Stomach (tissue), 9 donors: ENCODE data around the gene LDB2. TPM values are rescaled to one million over a fixed set of nuclear protein-coding genes. Genes with fewer than 3 reads are reported as not detected.

Experiments
- DNase-seq, 2 donors: peaks; one replicate each; pipeline versions ENCODE4 v3.0.0 to v3.0.0-alpha.2; 2013 to 2019
- H3K27ac ChIP-seq, 5 donors: fragments of 200-600 bp in 4 of 5; sonication (generic) in 4 of 5; one replicate each; pipeline ENCODE4 v1.5.1; 2013 to 2019; ENCODE audit warnings: mild to moderate bottlenecking in 1 of 5, moderate library complexity in 1 of 5
- H3K27me3 ChIP-seq, 3 donors: fragments of 200-600 bp; sonication (generic); one replicate each; pipeline ENCODE4 v1.5.1; 2017 to 2019; ENCODE audit warnings: mixed run types in 1 of 3
- H3K36me3 ChIP-seq, 4 donors: fragments of 200-600 bp; sonication (generic); 1 replicate in 3 of 4; 2 replicates in 1 of 4; pipeline ENCODE4 v1.5.1; 2016 to 2019
- H3K4me1 ChIP-seq, 4 donors: fragments of 200-600 bp; sonication (generic); one replicate each; pipeline ENCODE4 v1.5.1; 2016 to 2019
- H3K4me3 ChIP-seq, 4 donors: fragments of 200-600 bp; sonication (generic) in 3 of 4; one replicate each; pipeline ENCODE4 v1.5.1; 2016 to 2019; ENCODE audit warnings: mild to moderate bottlenecking in 1 of 4
- H3K9me3 ChIP-seq, 4 donors: fragments of 200-600 bp; sonication (generic); one replicate each; pipeline ENCODE4 v1.5.1; 2016 to 2019
- EP300 ChIP-seq: sonication (generic); formaldehyde crosslinking; IDR thresholded peaks from one replicate; pipeline ENCODE4 v1.6.1; 2017; ENCODE audit warnings: antibody characterized with exemption
- POLR2A ChIP-seq, 4 donors: fragments of 450-650 bp; IDR thresholded peaks; one replicate each; pipeline ENCODE4 v1.6.1; 2016; ENCODE audit warnings: antibody characterized with exemption in 4 of 4, control low read depth in 2 of 4, mild to moderate bottlenecking in 1 of 4, moderate library complexity in 1 of 4
- POLR2AphosphoS5 ChIP-seq, 3 donors: sonication (generic); formaldehyde crosslinking; IDR thresholded peaks; one replicate each; pipeline ENCODE4 v1.6.1; 2016; ENCODE audit warnings: antibody characterized with exemption in 3 of 3
- WGBS, 5 donors: extraction: QIAGEN DNeasy Blood & Tissue Kit in 3 of 5; methylation state at CpG; one replicate each; pipeline versions ENCODE4 v1.1.5 to v1.1.7; 2013 to 2018; 5-methylcytosine and 5-hydroxymethylcytosine counted together
- intact Hi-C: fragments of 100-400 bp; cut with DNase I; formaldehyde crosslinking; loops from one replicate; pipeline ENCODE4 v1.15.1; 2023; ENCODE audit warnings: low total_unique reads
- polyA plus RNA-seq, 3 donors: library from polyadenylated mRNA; stranded (reverse); fragments of 200-250 nt; gene quantifications; one replicate each; pipeline ENCODE4 v1.2.3, GENCODE V29; 2013
- total RNA-seq, 5 donors: library from RNA; depleted of rRNA; stranded (reverse); fragments of >200 nt; gene quantifications; one replicate each; pipeline versions ENCODE4 v1.1.0 to v1.2.3, GENCODE V29; 2014 to 2016
- TF ChIP-seq, protein P1 (sequence below), 7 experiments: fragments of 450-650 bp in 4 of 7; fragments of 200-600 bp in 3 of 7; sonication (generic) in 3 of 7; IDR thresholded peaks; one replicate each; pipeline ENCODE4 v1.5.1; 2016 to 2019; ENCODE audit warnings: antibody characterized with exemption in 7 of 7, control low read depth in 2 of 7, mild to moderate bottlenecking in 1 of 7
- donor health status: healthy with polysubstance abuse.
- donor health status: Bipolar disorder and iron deficiency.
- donor health status: healthy.

The LDB2 gene
- total and polyA plus RNA-seq, 8 donors = 6.2 to 63.3 (median 12.8) TPM

DNA sequence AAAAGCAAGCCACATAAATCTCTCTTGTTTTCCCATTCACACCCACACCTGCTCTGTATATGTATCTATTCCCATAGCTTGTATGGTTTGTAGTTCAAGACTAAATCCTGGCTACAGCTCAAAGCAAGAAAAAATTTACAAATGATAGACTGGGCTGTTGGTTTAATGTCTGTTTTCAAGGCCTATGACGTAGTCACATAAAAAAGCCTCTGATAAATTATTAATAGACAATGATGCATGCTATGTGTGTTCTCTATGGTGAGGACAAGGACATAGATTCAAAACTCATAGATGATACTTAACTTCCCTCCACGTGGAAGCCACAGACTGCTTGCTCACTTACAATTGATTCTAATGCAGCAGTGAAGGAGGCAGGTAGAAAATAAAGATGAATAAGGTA, 194.0 kb downstream of the LDB2 start:
- intact Hi-C loops = no loop called here
- Histone ChIP-seq H3K36me3 (no peaks in the 10 kb centered on the region), H3K27me3 (no peaks in the 10 kb centered on the region), H3K4me3 (no peak overlapping the region), H3K9me3 (no peaks in the 10 kb centered on the region), H3K4me1 (peaks cover 0 to 25% (median 7%) of the 10 kb centered on the region in 4 donors), H3K27ac (no peak overlapping the region)
- DNase-seq = no peak
- 45 to 70% (median 57%) methylated on average over 2 of the region's 2 CpGs for WGBS, 5 donors
- TF ChIP-seq EP300 = no peak
- TF ChIP-seq, protein P1, sequence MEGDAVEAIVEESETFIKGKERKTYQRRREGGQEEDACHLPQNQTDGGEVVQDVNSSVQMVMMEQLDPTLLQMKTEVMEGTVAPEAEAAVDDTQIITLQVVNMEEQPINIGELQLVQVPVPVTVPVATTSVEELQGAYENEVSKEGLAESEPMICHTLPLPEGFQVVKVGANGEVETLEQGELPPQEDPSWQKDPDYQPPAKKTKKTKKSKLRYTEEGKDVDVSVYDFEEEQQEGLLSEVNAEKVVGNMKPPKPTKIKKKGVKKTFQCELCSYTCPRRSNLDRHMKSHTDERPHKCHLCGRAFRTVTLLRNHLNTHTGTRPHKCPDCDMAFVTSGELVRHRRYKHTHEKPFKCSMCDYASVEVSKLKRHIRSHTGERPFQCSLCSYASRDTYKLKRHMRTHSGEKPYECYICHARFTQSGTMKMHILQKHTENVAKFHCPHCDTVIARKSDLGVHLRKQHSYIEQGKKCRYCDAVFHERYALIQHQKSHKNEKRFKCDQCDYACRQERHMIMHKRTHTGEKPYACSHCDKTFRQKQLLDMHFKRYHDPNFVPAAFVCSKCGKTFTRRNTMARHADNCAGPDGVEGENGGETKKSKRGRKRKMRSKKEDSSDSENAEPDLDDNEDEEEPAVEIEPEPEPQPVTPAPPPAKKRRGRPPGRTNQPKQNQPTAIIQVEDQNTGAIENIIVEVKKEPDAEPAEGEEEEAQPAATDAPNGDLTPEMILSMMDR (IDR thresholded peaks at IDR 0.05) = no peak
- no peak for TF ChIP-seq POLR2AphosphoS5 (IDR thresholded peaks at IDR 0.05)

- DNase-seq = no peak
- intact Hi-C loops = no loop called here
These were observed 202.5 kb downstream of the LDB2 start for GRCh38 chr4:16695896-16696295.

DNA sequence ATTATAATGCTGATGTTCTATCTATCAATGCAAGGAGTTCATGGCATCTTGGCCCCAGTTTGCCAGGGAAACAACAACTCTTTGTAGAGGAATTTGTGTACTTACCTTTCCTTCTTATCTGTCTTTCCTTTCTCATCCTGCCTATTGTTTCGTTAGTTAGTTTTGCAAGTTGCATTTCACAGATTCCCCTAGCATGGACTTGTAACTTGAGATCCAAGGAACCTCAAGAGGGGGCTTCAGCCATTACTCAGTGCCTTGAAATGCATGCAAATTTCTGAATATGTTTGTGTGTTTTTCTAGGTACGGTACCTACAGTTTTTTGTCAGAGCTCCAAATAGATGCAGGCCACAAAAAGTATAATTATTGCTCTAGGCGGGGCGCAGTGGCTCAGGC, 203.6 kb downstream of the LDB2 start:
- Histone ChIP-seq H3K4me1 (peaks cover 0 to 29% (median 8%) of the 10 kb centered on the region in 4 donors), H3K4me3 (no peak overlapping the region), H3K27ac (peak overlapping the region in 1 of 5 donors; percentile 62), H3K27me3 (no peaks in the 10 kb centered on the region), H3K36me3 (no peaks in the 10 kb centered on the region), H3K9me3 (no peaks in the 10 kb centered on the region)
- no peak for DNase-seq
- TF ChIP-seq POLR2AphosphoS5 (IDR thresholded peaks at IDR 0.05) (no peak), EP300 (no peak), POLR2A (IDR thresholded peaks at IDR 0.05) (no peak)
- TF ChIP-seq, protein P1 (IDR thresholded peaks at IDR 0.05) = no peak
- intact Hi-C loops = no loop called here
- 85 to 91% (median 86%) methylated on average over 4 of the region's 4 CpGs for WGBS, 5 donors

More at GRCh38 chr4:16695896-16696295, 202.5 kb downstream of the LDB2 start:
- 88 to 100% (median 91%) methylated on average over 1 of the region's 1 CpG for WGBS, 5 donors
- Histone ChIP-seq H3K36me3 (no peaks in the 10 kb centered on the region), H3K4me1 (peaks cover 0 to 29% (median 8%) of the 10 kb centered on the region in 4 donors), H3K27ac (no peak overlapping the region), H3K27me3 (no peaks in the 10 kb centered on the region), H3K4me3 (no peak overlapping the region), H3K9me3 (no peaks in the 10 kb centered on the region)
- TF ChIP-seq, protein P1 (IDR thresholded peaks at IDR 0.05) = no peak

DNA sequence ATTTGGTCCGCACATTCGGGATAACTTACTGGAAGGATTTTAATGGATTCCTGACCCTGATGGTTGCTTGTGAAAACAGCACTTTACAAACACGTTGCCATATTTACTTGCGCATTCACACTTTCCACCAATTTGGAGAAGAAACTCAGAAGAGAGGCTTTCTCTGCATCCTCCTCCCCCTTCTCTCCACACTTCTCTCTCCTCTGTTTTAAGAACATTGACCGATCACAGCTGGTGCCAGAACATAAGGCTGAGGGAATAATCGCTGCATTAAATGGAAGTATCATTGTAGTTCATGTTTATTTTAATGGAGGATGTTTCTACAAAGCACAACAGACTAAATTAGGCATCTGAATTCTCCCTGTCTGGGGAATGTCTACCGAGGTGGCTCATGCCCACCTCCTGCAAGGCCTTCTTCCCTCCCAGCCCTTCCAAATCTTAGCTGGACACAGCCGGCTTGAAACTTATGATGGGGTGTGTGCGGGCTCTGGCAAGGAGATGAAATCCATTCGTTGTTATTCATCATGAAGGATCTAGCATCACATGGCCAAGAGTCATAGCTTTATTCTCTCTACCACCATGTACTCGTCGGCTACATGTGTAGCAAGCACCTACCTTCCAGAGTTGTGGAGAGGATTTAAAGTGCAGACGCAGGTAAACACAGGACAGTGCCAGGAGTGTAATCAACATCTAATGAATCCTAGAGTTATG, 204.1 kb downstream of the LDB2 start:
- H3K27ac ChIP-seq = peak overlapping the region in 2 of 5 donors; percentile 22 to 62
- H3K27me3 ChIP-seq = no peaks in the 10 kb centered on the region
- peaks cover 0 to 29% (median 8%) of the 10 kb centered on the region in 4 donors for H3K4me1 ChIP-seq
- no peaks in the 10 kb centered on the region for H3K9me3 ChIP-seq
- H3K4me3 ChIP-seq = no peak overlapping the region
- peak in 1 of 2 donors; percentile 70 for DNase-seq
- 68 to 79% (median 75%) methylated on average over 13 of the region's 13 CpGs for WGBS, 5 donors
- intact Hi-C loops = no loop called here
- no peaks in the 10 kb centered on the region for H3K36me3 ChIP-seq
- TF ChIP-seq, protein P1 (IDR thresholded peaks at IDR 0.05) = no peak
- TF ChIP-seq EP300 (no peak), POLR2AphosphoS5 (IDR thresholded peaks at IDR 0.05) (no peak), POLR2A (IDR thresholded peaks at IDR 0.05) (no peak)
